H9 (cell line): ENCODE results near the gene CTRL. TPM values are rescaled to one million over a fixed set of nuclear protein-coding genes. Genes with fewer than 3 reads are reported as not detected.

Source experiments
- DNase-seq: peaks from one replicate; pipeline ENCODE4 v3.0.0-alpha.2; 2017
- H2AFZ ChIP-seq: one replicate; pipeline ENCODE4 v1.6.1; 2013; ENCODE audit warnings: mild to moderate bottlenecking, low read length, control low read depth, moderate library complexity
- H2AK5ac ChIP-seq: 2 replicates; pipeline ENCODE4 v1.6.1; 2013; ENCODE audit warnings: low read length, control low read depth, mixed read lengths; ENCODE audit not compliant: insufficient read length
- H2BK120ac ChIP-seq: one replicate; pipeline ENCODE4 v1.6.1; 2013; ENCODE audit warnings: low read depth, mild to moderate bottlenecking, low read length, control low read depth, inconsistent platforms; ENCODE audit not compliant: poor library complexity, severe bottlenecking
- H2BK12ac ChIP-seq: 2 replicates; pipeline ENCODE4 v1.6.1; 2013; ENCODE audit warnings: low read length, control low read depth, mixed read lengths, low read depth; ENCODE audit not compliant: insufficient read length
- H2BK15ac ChIP-seq: 2 replicates; pipeline ENCODE4 v1.6.1; 2013; ENCODE audit warnings: low read depth, low read length, control low read depth
- H2BK20ac ChIP-seq: one replicate; pipeline ENCODE4 v1.6.1; 2013; ENCODE audit warnings: low read depth, mild to moderate bottlenecking, low read length, control low read depth, inconsistent platforms; ENCODE audit not compliant: poor library complexity, severe bottlenecking
- H2BK5ac ChIP-seq: 2 replicates; pipeline ENCODE4 v1.6.1; 2013; ENCODE audit warnings: low read length, control low read depth, mixed read lengths; ENCODE audit not compliant: insufficient read length
- H3K14ac ChIP-seq: 2 replicates; pipeline ENCODE4 v1.6.1; 2013; ENCODE audit warnings: low read length, control low read depth; ENCODE audit not compliant: insufficient read depth
- H3K18ac ChIP-seq: 2 replicates; pipeline ENCODE4 v1.6.1; 2013; ENCODE audit warnings: low read depth, mild to moderate bottlenecking, mixed read lengths, low read length, control low read depth; ENCODE audit not compliant: insufficient read length
- H3K23ac ChIP-seq: 2 replicates; pipeline ENCODE4 v1.6.1; 2013; ENCODE audit warnings: low read length, control low read depth, mixed read lengths, low read depth; ENCODE audit not compliant: insufficient read length
- H3K23me2 ChIP-seq: 2 replicates; pipeline ENCODE4 v1.6.1; 2013; ENCODE audit warnings: low read depth, mild to moderate bottlenecking, mixed read lengths, low read length, control low read depth; ENCODE audit not compliant: insufficient read length, poor library complexity, severe bottlenecking
- H3K27ac ChIP-seq: 2 replicates; pipeline ENCODE4 v1.5.1; 2013; ENCODE audit warnings: low read length, control low read depth, mixed read lengths, low read depth; ENCODE audit not compliant: insufficient read length
- H3K27me3 ChIP-seq: 2 replicates; pipeline ENCODE4 v1.6.1; 2013; ENCODE audit warnings: low read length, control low read depth, inconsistent platforms; ENCODE audit not compliant: insufficient read depth
- H3K4ac ChIP-seq: 2 replicates; pipeline ENCODE4 v1.6.1; 2013; ENCODE audit warnings: low read depth, mild to moderate bottlenecking, control low read depth, inconsistent platforms, low read length, moderate library complexity
- H3K4me1 ChIP-seq: 2 replicates; pipeline ENCODE4 v1.6.1; 2013; ENCODE audit warnings: low read length, control low read depth, inconsistent platforms; ENCODE audit not compliant: insufficient read depth
- H3K4me2 ChIP-seq: 2 replicates; pipeline ENCODE4 v1.6.1; 2013; ENCODE audit warnings: low read length, control low read depth, mixed read lengths; ENCODE audit not compliant: insufficient read length, insufficient read depth
- H3K56ac ChIP-seq: 2 replicates; pipeline ENCODE4 v1.6.1; 2013; ENCODE audit warnings: low read depth, mild to moderate bottlenecking, mixed read lengths, low read length, control low read depth; ENCODE audit not compliant: insufficient read length
- H3K79me1 ChIP-seq: 2 replicates; pipeline ENCODE4 v1.6.1; 2013; ENCODE audit warnings: low read depth, mild to moderate bottlenecking, moderate library complexity, low read length, control low read depth, inconsistent platforms; ENCODE audit not compliant: insufficient read depth, poor library complexity, severe bottlenecking
- H3K79me2 ChIP-seq: 2 replicates; pipeline ENCODE4 v1.6.1; 2013; ENCODE audit warnings: low read length, control low read depth, inconsistent platforms; ENCODE audit not compliant: insufficient read depth
- H3K9ac ChIP-seq: 2 replicates; pipeline ENCODE4 v1.6.1; 2013; ENCODE audit warnings: low read length, control low read depth, mixed read lengths; ENCODE audit not compliant: insufficient read length; ENCODE audit errors: extremely low read depth
- H3K9me3 ChIP-seq: one replicate; pipeline ENCODE4 v1.6.1; 2013; ENCODE audit warnings: low read depth, low read length, inconsistent platforms; ENCODE audit not compliant: control insufficient read depth
- H3T11ph ChIP-seq: one replicate; pipeline ENCODE4 v1.6.1; 2013; ENCODE audit warnings: mild to moderate bottlenecking, low read length, control low read depth, inconsistent platforms
- H4K20me1 ChIP-seq: one replicate; pipeline ENCODE4 v1.6.1; 2013; ENCODE audit not compliant: control insufficient read depth, insufficient read length, insufficient read depth
- H4K5ac ChIP-seq: 2 replicates; pipeline ENCODE4 v1.6.1; 2013; ENCODE audit warnings: low read depth, mild to moderate bottlenecking, mixed read lengths, low read length, control low read depth; ENCODE audit not compliant: insufficient read length
- H4K8ac ChIP-seq: replicated peaks from 2 replicates; pipeline ENCODE4 v1.6.1; 2013; ENCODE audit warnings: low read length, control low read depth, mixed read lengths, low read depth; ENCODE audit not compliant: insufficient read length
- H4K91ac ChIP-seq: 2 replicates; pipeline ENCODE4 v1.6.1; 2013; ENCODE audit warnings: low read depth, mild to moderate bottlenecking, moderate library complexity, mixed read lengths, low read length, control low read depth; ENCODE audit not compliant: insufficient read length
- H3K27ac Mint-ChIP-seq, 3 experiments: 2 replicates in 2 of 3; 3 replicates in 1 of 3; pipeline ENCODE4 v1.8.0; 2020 to 2021; ENCODE audit warnings: mixed read lengths in 3 of 3, mild to moderate bottlenecking in 1 of 3, moderate library complexity in 1 of 3
- H3K27me3 Mint-ChIP-seq: 2 replicates; pipeline ENCODE4 v1.8.0; 2021; ENCODE audit warnings: low read depth, mild to moderate bottlenecking, moderate library complexity, mixed read lengths
- H3K36me3 Mint-ChIP-seq, 3 experiments: 2 replicates in 2 of 3; 3 replicates in 1 of 3; pipeline ENCODE4 v1.8.0; 2020 to 2021; ENCODE audit warnings: low read depth in 3 of 3, mixed read lengths in 3 of 3; ENCODE audit not compliant: insufficient read depth in 1 of 3
- H3K4me1 Mint-ChIP-seq, 2 experiments: 2 replicates each; pipeline ENCODE4 v1.8.0; 2020; ENCODE audit warnings: mixed read lengths in 2 of 2
- H3K4me3 Mint-ChIP-seq, 2 experiments: 2 replicates in 1 of 2; 3 replicates in 1 of 2; pipeline ENCODE4 v1.8.0; 2020 to 2021; ENCODE audit warnings: mild to moderate bottlenecking in 2 of 2, mixed read lengths in 2 of 2, moderate library complexity in 1 of 2
- H3K9me3 Mint-ChIP-seq, 2 experiments: 2 replicates in 1 of 2; 3 replicates in 1 of 2; pipeline ENCODE4 v1.8.0; 2020; ENCODE audit warnings: mild to moderate bottlenecking in 2 of 2, mixed read lengths in 2 of 2, moderate library complexity in 1 of 2
- CTCF ChIP-seq: fragments of 200-600 bp; sonication (generic); conservative IDR thresholded peaks from 3 replicates; pipeline ENCODE4 v1.8.0; 2021; ENCODE audit warnings: antibody characterized with exemption, mild to moderate bottlenecking
- WGBS: extraction: QIAGEN DNeasy Blood & Tissue Kit; methylation state at CpG from one replicate; pipeline ENCODE4 v1.1.7; 2013; ENCODE audit warnings: missing lambda C conversion rate, low lambda C conversion rate, mixed read lengths; ENCODE audit not compliant: insufficient read length; ENCODE audit errors: extremely low coverage; 5-methylcytosine and 5-hydroxymethylcytosine counted together
- total RNA-seq: library from RNA; stranded (reverse); gene quantifications from 2 replicates; pipeline ENCODE4 v1.2.1, GENCODE V29; 2021

The CTRL gene
- total RNA-seq, 1 experiment from 2014 or later, result 2.7 TPM

GRCh38 chr16:67943256-67943618 is 11.6 kb upstream of the CTRL start:
- DNase-seq, result no peak
- H3K4me1 Mint-ChIP-seq, result peaks cover 2 to 15% of the 10 kb centered on the region in 2 experiments; a peak in 2 of 4 replicates
- WGBS, result no CpG with 5 or more reads among the region's 6 CpGs
- Histone ChIP-seq H3K18ac (no peak overlapping the region), H3K23me2 (no peaks in the 10 kb centered on the region), H2BK12ac (no peak overlapping the region), H2AK5ac (no peak overlapping the region), H3K4me2 (no peak overlapping the region), H4K91ac (no peak overlapping the region), H3K79me1 (no peaks in the 10 kb centered on the region), H3K56ac (no peak overlapping the region), H3T11ph (no peak overlapping the region), H2BK15ac (no peak overlapping the region), H3K9ac (no peak overlapping the region), H3K27me3 (no peaks in the 10 kb centered on the region), H2AFZ (no peak overlapping the region), H3K4ac (no peak overlapping the region), H3K9me3 (no peaks in the 10 kb centered on the region), H3K79me2 (no peaks in the 10 kb centered on the region), H3K14ac (no peak overlapping the region), H2BK20ac (no peak overlapping the region), H2BK5ac (no peak overlapping the region), H3K27ac (no peak overlapping the region), H4K5ac (no peak overlapping the region), H4K8ac (no peak overlapping the region), H3K4me1 (no peaks in the 10 kb centered on the region), H4K20me1 (no peaks in the 10 kb centered on the region), H2BK120ac (no peak overlapping the region), H3K23ac (no peak overlapping the region)
- H3K4me3 Mint-ChIP-seq, result no peak overlapping the region
- TF ChIP-seq CTCF, result no peak
- peaks cover 11 to 50% (median 20%) of the 10 kb centered on the region in 3 experiments; a peak in 5 of 7 replicates for H3K36me3 Mint-ChIP-seq
- H3K9me3 Mint-ChIP-seq, result no peaks in the 10 kb centered on the region
- no peak overlapping the region; a peak in 1 of 7 replicates for H3K27ac Mint-ChIP-seq
- H3K27me3 Mint-ChIP-seq, result no peaks in the 10 kb centered on the region
